ENCODE data around the gene DNER.

DNA sequence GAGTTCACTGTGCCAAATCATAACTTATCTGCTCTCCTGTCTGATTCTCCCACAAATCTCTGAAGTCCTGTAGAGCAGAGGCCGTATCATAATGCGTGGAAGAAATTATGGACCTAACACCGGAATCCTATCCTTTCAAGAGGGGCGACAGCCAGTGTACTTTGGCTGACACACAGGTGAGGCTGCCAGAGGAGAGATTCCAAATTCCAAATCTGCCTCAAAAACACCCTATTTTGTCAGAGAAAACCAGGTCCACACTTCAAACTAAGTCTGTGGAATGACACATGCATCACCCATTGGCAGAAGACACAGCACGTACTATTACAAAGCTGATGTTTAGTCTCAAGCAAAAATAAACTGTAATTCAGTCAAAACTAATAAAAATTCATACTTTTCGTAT is 304.1 kb downstream of the DNER start:
- no peak for TF ChIP-seq CTCF (IDR thresholded peaks at IDR 0.05)
- no peak for TF ChIP-seq POLR2A (IDR thresholded peaks at IDR 0.05)
